Kidney glomerular epithelial cell (primary cell): ENCODE measurements around the gene TAP1.
"Not testable (repeated sequence)": the region's sequence is repeated elsewhere in the genome, so short reads cannot be mapped to it uniquely, and the experiment has no call there.

Source experiments
- DNase-seq: peaks from one replicate; lab custom pipeline; 2025; lab: John Stamatoyannopoulos, UW

Gene TAP1

GRCh38 chr6:32840604-32841246 lies 12.8 kb downstream of the TAP1 start:
- DNase-seq = no peak

DNA sequence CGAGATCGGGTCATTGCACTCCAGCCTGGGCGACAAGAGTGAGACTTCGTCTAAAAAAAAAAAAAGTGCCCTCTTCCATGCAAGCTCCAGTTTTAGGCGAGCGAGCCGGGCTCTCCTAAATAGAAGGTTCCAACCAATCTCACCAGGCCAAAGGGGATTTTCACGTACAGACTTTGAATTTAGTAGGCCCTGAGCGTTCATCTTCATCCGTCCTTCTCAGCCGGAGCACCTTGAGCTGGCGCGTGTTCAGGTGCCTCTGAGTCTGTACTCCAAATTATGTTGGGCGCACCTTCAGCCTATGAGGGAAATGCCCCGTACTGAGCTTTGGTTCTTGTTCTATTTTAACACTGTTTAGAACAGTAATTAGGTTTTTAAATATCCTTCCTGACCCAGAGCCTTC lies 14.1 kb downstream of the TAP1 start:
- no peak for DNase-seq

DNA sequence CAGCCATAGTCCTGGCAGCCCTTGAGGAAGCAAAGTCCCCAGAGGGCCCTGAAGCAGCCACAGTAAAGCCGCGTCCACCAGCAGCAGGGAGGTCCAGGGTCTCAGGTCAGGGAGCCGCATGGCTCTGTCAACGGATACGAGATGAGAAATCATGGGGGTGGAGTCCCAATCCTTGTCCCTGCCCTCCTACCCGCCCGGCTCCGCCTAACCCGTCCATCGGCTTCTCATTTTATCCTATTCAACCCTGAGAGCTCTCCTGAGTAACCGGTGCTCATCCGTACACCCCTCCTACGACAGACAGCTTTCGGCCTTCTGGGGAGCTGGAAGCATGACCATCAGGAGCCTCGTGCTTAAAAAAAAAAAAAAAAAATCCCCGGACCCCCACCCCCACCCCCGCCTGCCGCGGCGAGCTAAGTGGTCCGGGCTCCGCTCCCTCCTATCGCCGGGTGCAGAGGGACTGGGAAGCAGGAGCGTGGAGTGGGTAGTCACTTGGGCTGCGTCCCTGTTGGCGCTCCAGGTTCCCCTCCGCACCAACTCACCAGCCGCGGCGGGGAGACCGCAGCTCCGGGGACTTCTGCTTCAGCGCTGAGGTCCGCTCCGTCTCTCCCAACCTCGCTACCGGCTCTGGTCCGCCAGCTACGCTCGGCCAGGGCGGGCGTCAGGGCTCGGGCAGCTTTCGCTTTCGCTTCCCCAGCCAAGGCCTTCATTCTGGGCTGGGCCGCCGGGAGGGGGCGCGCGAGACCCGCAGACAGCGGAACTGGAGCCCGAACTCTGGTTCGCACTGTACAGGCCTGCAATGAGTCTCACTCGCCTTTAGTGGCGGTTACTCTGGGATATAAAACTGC lies 15.2 kb downstream of the TAP1 start, which contains the start of gene TAP2:
TAP2 (minus strand) TSS at position 626 of the 845 bp plus-strand sequence; CDS start at position 120, 506 bp downstream.
- DNase-seq = peak; percentile 94

- DNase-seq = no peak
Measured at GRCh38 chr6:32837651-32838113, 15.8 kb downstream of the TAP1 start.

GRCh38 chr6:32836873-32837272 lies 16.6 kb downstream of the TAP1 start:
- no peak for DNase-seq

DNA sequence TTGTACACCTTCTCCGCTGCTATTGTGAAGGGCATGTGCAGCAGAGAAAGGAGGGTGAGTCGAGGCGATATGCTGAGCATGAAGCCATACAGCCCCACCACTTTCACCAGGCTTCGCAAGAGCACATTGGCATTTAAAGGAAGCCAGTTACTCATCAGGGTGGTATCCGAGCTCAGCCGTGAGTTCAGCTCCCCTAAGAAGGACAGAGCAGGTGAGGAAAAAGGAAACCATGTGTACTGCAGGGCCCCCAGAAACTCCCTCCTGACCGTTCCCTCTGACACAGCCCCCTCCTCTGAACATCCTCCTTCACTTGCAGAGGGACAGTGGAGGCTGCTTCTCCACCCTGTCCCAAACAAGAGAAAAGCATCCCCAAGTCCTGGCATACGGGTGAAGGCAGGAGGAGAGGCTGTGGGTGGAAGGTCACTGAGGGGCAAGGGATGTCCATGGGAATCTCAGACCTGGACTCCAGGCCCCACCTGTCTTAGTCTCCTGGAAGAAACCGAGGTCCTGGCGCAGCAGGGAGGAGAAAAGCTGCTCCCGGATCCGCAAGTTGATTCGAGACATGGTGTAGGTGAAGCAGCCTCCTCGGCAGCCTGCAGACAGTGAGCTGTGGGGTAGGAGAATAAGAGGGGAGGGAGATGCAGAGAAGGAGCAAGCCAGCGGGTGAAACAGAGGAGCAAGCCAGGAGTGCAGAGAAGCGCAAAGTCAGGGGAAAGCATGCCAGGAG lies 18.2 kb downstream of the TAP1 start:
- DNase-seq = no peak

GRCh38 chr6:32833664-32834063 lies 19.8 kb downstream of the TAP1 start:
- no peak for DNase-seq

GRCh38 chr6:32832535-32832934 lies 21.0 kb downstream of the TAP1 start:
- DNase-seq = no peak

DNA sequence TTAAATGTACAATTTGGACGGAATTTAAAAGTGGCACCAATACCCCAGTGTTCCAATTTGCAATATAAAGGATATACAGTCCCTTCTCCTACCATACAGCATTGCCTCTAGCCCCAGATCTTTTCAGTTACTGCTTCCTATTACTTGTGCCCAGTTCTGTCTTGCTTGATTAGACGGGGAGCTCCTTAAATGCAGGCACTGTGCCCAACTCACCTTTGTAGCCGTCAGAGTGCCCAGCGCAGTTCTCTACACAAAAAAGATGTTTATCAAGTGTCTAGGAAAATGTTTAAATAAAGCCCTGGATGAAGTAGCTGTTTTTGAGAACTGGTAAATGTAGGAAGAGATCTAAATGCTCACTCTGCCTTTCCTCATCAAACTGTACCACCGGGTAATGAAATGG lies 22.6 kb downstream of the TAP1 start:
- DNase-seq = no peak

- DNase-seq = no peak
Measured at GRCh38 chr6:32830017-32830416, 23.5 kb downstream of the TAP1 start.

DNA sequence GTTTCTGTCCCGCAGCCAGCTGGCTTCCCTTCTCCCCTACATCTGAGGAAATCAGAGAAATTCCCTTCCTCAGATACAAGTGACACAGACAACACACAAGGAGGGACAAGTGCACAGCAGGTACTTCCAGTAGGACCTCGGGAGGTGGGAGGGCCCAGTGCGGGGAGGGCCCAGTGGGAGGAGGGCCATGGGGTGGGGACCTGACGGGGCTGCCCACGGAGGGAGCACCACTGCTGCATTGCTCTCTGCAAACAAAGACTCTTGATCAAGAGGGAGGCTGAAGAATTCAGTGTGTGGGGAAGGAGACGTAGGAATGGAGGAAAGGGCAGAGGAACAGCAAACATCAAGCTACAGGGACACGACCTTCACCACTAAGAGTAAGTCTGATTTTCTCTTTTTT lies 24.0 kb downstream of the TAP1 start:
- no peak for DNase-seq

DNA sequence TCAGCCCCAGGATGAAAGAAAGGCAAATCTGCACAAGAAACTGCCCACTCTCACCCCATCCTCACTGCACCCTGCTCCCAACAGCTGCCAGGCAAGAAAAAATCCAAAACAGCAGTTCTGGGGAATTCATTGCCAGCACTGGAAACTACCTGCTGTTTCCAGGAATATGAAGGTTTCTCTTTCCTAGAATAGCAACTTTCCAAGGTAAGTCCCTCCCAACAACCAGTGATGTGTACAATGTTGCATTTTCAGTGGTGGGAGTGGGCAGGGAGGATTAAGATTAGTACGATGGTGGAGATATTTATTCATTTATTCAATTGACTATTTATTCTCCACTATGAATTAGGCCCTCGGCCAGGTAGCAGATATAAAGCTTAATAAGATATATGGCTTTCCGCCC lies 26.5 kb downstream of the TAP1 start:
- no peak for DNase-seq

GRCh38 chr6:32825966-32826365 lies 27.5 kb downstream of the TAP1 start:
- peak; percentile 15 for DNase-seq

- peak; percentile 94 for DNase-seq
Measured at GRCh38 chr6:32819729-32820128, 33.8 kb downstream of the TAP1 start.

DNA sequence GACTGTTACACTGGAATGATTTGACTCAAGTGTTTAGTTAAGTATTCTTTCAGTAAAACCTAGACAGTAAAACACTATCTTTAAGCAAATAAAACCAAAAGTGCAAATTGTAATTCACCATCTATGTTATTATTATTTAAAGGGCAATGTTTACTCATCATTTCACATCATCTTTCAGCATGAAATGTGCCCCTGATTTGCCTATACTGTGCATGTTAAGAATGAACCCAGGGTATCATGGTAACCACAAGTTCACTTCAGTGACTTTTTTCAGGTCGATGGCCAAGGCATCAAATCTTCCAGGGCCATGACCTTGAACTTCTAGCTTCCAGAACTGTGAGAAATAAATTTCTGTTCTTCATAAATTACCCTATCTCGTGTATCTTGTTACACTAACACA lies 34.6 kb downstream of the TAP1 start:
- DNase-seq = no peak

- DNase-seq = peak; percentile 19
Measured at GRCh38 chr6:32816746-32817204, 36.7 kb downstream of the TAP1 start, which contains the start of gene HLA-DOB. HLA-DOB (minus strand) TSS chr6:32817002; CDS start chr6:32816951, 51 bp downstream.

GRCh38 chr6:32815996-32816395 lies 37.5 kb downstream of the TAP1 start:
- DNase-seq = no peak

DNA sequence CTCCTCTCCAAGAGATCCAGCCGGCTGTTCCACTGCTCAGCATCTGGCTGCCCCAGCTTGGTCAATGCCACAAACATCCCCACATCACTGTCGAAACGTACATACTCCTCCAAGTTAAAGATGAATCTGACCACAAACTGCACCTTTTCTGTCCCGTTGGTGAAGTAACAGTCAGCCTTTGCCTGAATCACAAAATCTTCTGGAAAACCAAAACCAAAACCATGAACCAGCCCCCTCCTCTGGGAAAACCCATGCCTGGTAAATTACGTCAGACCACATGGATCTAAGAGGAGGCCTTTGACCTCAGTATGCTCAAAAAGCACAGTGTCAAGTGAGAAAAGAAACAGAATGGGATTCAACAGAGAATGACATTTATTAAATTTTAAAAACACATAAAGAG lies 38.4 kb downstream of the TAP1 start:
- no peak for DNase-seq

DNA sequence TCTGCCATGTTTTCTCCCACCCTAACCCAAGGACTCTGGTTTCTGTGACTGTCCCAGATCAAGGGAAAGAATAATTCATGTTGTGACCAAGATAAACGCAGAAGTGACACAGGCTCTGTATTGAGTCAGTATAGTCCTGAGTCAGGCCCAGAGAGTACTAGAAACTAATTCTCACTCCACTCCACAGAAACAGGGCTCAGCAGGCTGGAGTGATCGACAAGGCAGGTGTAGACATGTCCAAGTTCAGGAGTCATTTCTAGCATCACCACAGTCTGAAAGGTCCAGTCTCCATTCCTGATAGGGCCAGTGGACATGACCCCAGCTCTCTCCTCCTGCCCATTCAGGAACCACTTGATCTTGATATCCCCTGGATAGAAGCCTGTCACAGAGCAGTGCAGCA lies 39.4 kb downstream of the TAP1 start:
- DNase-seq = no peak

DNA sequence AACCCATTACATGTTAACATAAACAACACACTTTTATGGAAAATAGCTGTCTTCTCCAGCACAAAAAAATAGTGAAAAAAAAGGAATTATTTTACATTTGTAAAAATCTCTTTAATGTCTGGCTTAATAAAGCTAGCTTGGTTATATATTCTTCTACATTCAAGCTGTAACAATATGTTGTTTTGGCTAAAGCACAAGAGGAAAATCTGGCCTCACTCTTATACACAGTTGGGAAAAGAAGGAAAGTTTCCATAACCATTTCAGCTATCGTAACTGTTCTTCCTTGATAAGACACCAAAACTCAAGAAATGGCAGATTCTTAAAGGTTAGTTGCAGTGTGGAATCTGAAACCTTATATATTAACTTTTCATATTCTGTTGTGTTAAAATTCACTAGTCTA lies 44.3 kb downstream of the TAP1 start:
- no peak for DNase-seq

DNA sequence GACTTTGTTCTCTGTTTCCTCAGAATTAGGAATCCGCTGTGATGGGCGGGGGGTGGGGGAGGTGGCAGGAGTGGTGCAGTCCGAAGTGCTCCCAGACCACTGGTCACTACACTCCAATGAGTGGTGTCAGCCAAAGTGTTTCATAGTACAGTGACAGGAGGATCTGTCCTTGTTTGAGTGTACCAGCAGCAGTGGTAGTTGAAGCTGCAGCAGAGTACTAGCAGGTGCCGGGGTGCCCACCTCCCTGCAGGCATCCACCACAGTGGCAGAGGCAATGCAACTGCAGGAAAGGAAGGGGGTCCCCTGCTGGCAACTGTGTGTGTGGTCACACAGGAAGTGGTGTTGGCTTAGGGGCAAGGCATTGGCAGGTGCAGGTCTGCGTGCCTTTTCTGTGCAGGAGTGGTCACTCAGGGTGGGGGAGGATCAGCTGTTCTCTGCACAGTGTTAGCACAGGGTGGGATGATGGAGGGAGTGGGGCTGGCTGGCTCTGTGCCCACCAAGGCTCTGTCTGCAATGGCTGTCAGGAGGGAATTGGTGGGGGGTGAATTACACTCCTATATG lies 46.4 kb downstream of the TAP1 start:
- DNase-seq = no peak

DNA sequence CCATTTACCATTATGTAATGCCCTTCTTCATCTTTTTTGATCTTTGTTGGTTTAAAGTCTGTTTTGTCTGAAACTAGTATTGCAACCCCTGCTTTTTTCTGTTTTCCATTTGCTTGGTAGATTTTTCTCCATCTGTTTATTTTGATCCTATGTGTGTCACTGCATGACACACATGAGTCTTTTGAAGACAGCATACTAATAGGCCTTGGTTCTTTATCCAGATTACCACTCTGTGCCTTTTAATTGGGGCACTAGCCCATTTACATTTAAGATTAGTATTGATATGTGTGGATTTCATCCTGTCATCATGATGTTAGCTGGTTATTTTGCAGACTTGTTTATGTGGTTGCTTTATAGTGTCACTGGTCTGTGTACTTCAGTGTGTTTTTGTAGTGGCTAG lies 48.1 kb downstream of the TAP1 start:
- DNase-seq = not testable (repeated sequence)
